GM18526 (cell line): ENCODE results near the gene MRFAP1.

Experiments
- POLR2A ChIP-seq: IDR thresholded peaks from 3 replicates; pipeline ENCODE4 v1.6.1; 2011; ENCODE audit not compliant: insufficient read length; ENCODE audit errors: extremely low read depth

Gene MRFAP1

GRCh38 chr4:6606465-6607235, 33.8 kb upstream of the MRFAP1 start:
- TF ChIP-seq POLR2A: no peak

- no peak for TF ChIP-seq POLR2A
Observed at GRCh38 chr4:6607368-6608055, 33.0 kb upstream of the MRFAP1 start.

- no peak for TF ChIP-seq POLR2A
Observed at GRCh38 chr4:6608758-6609414, 31.6 kb upstream of the MRFAP1 start.

GRCh38 chr4:6609415-6610079, 30.9 kb upstream of the MRFAP1 start:
- no peak for TF ChIP-seq POLR2A

GRCh38 chr4:6610856-6611430, 29.5 kb upstream of the MRFAP1 start:
- no peak for TF ChIP-seq POLR2A

- no peak for TF ChIP-seq POLR2A
Observed at GRCh38 chr4:6612961-6613675, 27.4 kb upstream of the MRFAP1 start.

- TF ChIP-seq POLR2A: no peak
Observed at GRCh38 chr4:6613676-6614651, 26.5 kb upstream of the MRFAP1 start.

- no peak for TF ChIP-seq POLR2A
Observed at GRCh38 chr4:6614701-6615230, 25.7 kb upstream of the MRFAP1 start.

- no peak for TF ChIP-seq POLR2A
Observed at GRCh38 chr4:6616087-6616995, 24.1 kb upstream of the MRFAP1 start.

- no peak for TF ChIP-seq POLR2A
Observed at GRCh38 chr4:6617246-6617645, 23.2 kb upstream of the MRFAP1 start.

- TF ChIP-seq POLR2A: no peak
Observed at GRCh38 chr4:6618386-6619115, 21.9 kb upstream of the MRFAP1 start.

- no peak for TF ChIP-seq POLR2A
Observed at GRCh38 chr4:6619116-6619465, 21.4 kb upstream of the MRFAP1 start.
